CMK (cell line): ENCODE results near the gene ODF2L.

Experiments
- DNase-seq: peaks from one replicate; pipeline ENCODE4 v3.0.0-alpha.2; 2010; ENCODE audit warnings: low read depth

ODF2L gene

GRCh38 chr1:86305731-86306130 lies 90.4 kb downstream of the ODF2L start:
- DNase-seq = no peak

GRCh38 chr1:86303041-86303690 lies 93.0 kb downstream of the ODF2L start:
- DNase-seq = peak; percentile 56
